Ovary (tissue), 9 donors: ENCODE data around the gene NRN1L. TPM values are rescaled to one million over a fixed set of nuclear protein-coding genes. Genes with fewer than 3 reads are reported as not detected.
A peak's percentile ranks its signal among the peaks of the same experiment; 100 is the strongest.

Source experiments
- DNase-seq, 5 donors: peaks; one replicate each; pipeline ENCODE4 v3.0.0-alpha.2; 2019 to 2020
- H3K27ac ChIP-seq, 2 donors: fragments of 200-600 bp; one replicate each; pipeline versions ENCODE4 v1.5.1 to v1.8.0; 2019 to 2022
- H3K27me3 ChIP-seq: fragments of 200-600 bp; one replicate; pipeline ENCODE4 v1.8.0; 2022
- H3K36me3 ChIP-seq: fragments of 200-600 bp; sonication (generic); one replicate; pipeline ENCODE4 v1.5.1; 2019
- H3K4me1 ChIP-seq: one replicate; pipeline ENCODE4 v1.8.1; 2013; ENCODE audit warnings: mild to moderate bottlenecking, moderate library complexity; ENCODE audit not compliant: insufficient read depth
- H3K4me3 ChIP-seq: fragments of 200-600 bp; sonication (generic); one replicate; pipeline ENCODE4 v1.5.1; 2017
- H3K9me3 ChIP-seq, 2 donors: fragments of 200-600 bp in 1 of 2; sonication (generic) in 1 of 2; one replicate each; pipeline versions ENCODE4 v1.5.1 to v1.8.1; 2013 to 2019; ENCODE audit warnings: mild to moderate bottlenecking in 1 of 2, moderate library complexity in 1 of 2
- CTCF ChIP-seq, 3 donors: fragments of 450-650 bp in 2 of 3; fragments of 200-600 bp in 1 of 3; IDR thresholded peaks; one replicate each; pipeline versions ENCODE4 v1.5.1 to v1.8.0; 2016 to 2022; ENCODE audit warnings: antibody characterized with exemption in 3 of 3, mild to moderate bottlenecking in 1 of 3
- EP300 ChIP-seq: sonication (generic); formaldehyde crosslinking; IDR thresholded peaks from one replicate; pipeline ENCODE4 v1.6.1; 2017; ENCODE audit warnings: antibody characterized with exemption
- POLR2A ChIP-seq: fragments of 450-650 bp; IDR thresholded peaks from one replicate; pipeline ENCODE4 v1.6.1; 2017; ENCODE audit warnings: antibody characterized with exemption, mild to moderate bottlenecking, moderate library complexity
- WGBS, 3 donors: extraction: QIAGEN DNeasy Blood & Tissue Kit in 1 of 3; methylation state at CpG; one replicate each; pipeline versions ENCODE4 v1.1.5 to v1.1.7; 2013 to 2017; 5-methylcytosine and 5-hydroxymethylcytosine counted together
- intact Hi-C, 4 donors: fragments of 100-400 bp; cut with DNase I; formaldehyde crosslinking; loops; one replicate each; pipeline versions ENCODE4 v1.11.0 to v1.15.1; 2022 to 2023
- polyA plus RNA-seq, 2 donors: library from polyadenylated mRNA; stranded (reverse); fragments of 200-250 nt in 1 of 2; fragments of 350-450 nt in 1 of 2; fragmentation: Illumina TruSeq in 1 of 2; extraction: RNeasy Lipid Tissue Mini Kit (QIAGEN cat#74804) in 1 of 2; gene quantifications; one replicate each; pipeline ENCODE4 v1.2.3, GENCODE V29; 2013 to 2014
- total RNA-seq, 7 donors: library from RNA; depleted of rRNA in 2 of 7; stranded (reverse); fragments of >200 nt in 2 of 7; fragmentation: NEBNext Ultra II Directional in 3 of 7; extraction: Animal tissue kit (Norgen Biotek cat#: 25700) in 3 of 7; gene quantifications; one replicate each; pipeline versions ENCODE4 v1.1.0 to v1.2.4, GENCODE V29; 2016 to 2023
- donor health status: DM: no; HTN: no; CAD: no; lungs with moderate emphysema.
- donor health status: DM: no; HTN: no; CAD: no.
- donor health status: Bipolar disorder and iron deficiency.
- donor health status: DM: yes; HTN: yes; CAD: no.
- donor health status: DM: no; HTN: no; CAD: no.
- donor health status: DM: yes; HTN: yes; CAD: no.

Gene NRN1L
- total and polyA plus RNA-seq, 9 donors = 0.95 to 4.7 (median 2.6) TPM; not detected in 1

GRCh38 chr16:67886387-67886786 lies 1.7 kb downstream of the NRN1L start:
- H3K36me3 ChIP-seq = no peaks in the 10 kb centered on the region
- H3K27ac ChIP-seq = no peak overlapping the region
- intact Hi-C loops = no loop called here
- no peak for TF ChIP-seq POLR2A
- no peak for TF ChIP-seq EP300
- TF ChIP-seq CTCF (IDR thresholded peaks at IDR 0.05) = no peak
- no peak for DNase-seq
- WGBS, 3 donors = 91 to 99% (median 92%) methylated on average over 5 of the region's 5 CpGs
- H3K9me3 ChIP-seq = no peaks in the 10 kb centered on the region
- H3K4me3 ChIP-seq = no peak overlapping the region
- no peaks in the 10 kb centered on the region for H3K27me3 ChIP-seq
- H3K4me1 ChIP-seq = peaks cover 6% of the 10 kb centered on the region

GRCh38 chr16:67888331-67888730 lies 3.6 kb downstream of the NRN1L start:
- H3K9me3 ChIP-seq = no peaks in the 10 kb centered on the region
- H3K4me3 ChIP-seq = no peak overlapping the region
- no peak for DNase-seq
- no peaks in the 10 kb centered on the region for H3K36me3 ChIP-seq
- peaks cover 6% of the 10 kb centered on the region for H3K4me1 ChIP-seq
- TF ChIP-seq POLR2A = no peak
- no peak for TF ChIP-seq CTCF (IDR thresholded peaks at IDR 0.05)
- TF ChIP-seq EP300 = no peak
- H3K27me3 ChIP-seq = no peaks in the 10 kb centered on the region
- no peak overlapping the region for H3K27ac ChIP-seq
- intact Hi-C loops = no loop called here
- WGBS, 3 donors = 77 to 86% (median 84%) methylated on average over 3 of the region's 3 CpGs

GRCh38 chr16:67892375-67892774 lies 7.7 kb downstream of the NRN1L start:
- Histone ChIP-seq H3K9me3 (no peaks in the 10 kb centered on the region), H3K27me3 (no peaks in the 10 kb centered on the region), H3K4me1 (peaks cover 16% of the 10 kb centered on the region), H3K36me3 (no peaks in the 10 kb centered on the region), H3K27ac (peak overlapping the region in 1 of 2 donors; percentile 11), H3K4me3 (peak overlapping the region; percentile 38)
- intact Hi-C loops = no loop called here
- TF ChIP-seq EP300 = no peak
- DNase-seq = no peak
- 23 to 43% (median 33%) methylated on average over 5 of the region's 5 CpGs for WGBS, 3 donors

GRCh38 chr16:67892899-67893742 lies 8.4 kb downstream of the NRN1L start, which contains the start of gene PSKH1:
TSS of gene PSKH1 (plus strand) at chr16:67893254. CDS start at chr16:67908750, 15,496 bp downstream.
- no peaks in the 10 kb centered on the region for H3K9me3 ChIP-seq
- WGBS, 3 donors = 0 to 1% (median 1%) methylated on average over 51 to 90 of the region's 90 CpGs
- no peaks in the 10 kb centered on the region for H3K36me3 ChIP-seq
- peak in 2 of 3 donors; percentile 8 to 22 for TF ChIP-seq CTCF (IDR thresholded peaks at IDR 0.05)
- TF ChIP-seq POLR2A = peak; percentile 83
- no peak for TF ChIP-seq EP300
- H3K4me1 ChIP-seq = peaks cover 16% of the 10 kb centered on the region
- intact Hi-C loops = no loop called here
- peak within 1 kb of the TSS; percentile 89 for H3K4me3 ChIP-seq
- peak; percentile 96 to 97 (median 97) for DNase-seq
- no peaks in the 10 kb centered on the region for H3K27me3 ChIP-seq
- peak within 1 kb of the TSS; percentile 90 to 94 for H3K27ac ChIP-seq
